GM10847 (cell line): Measurements from ENCODE around the gene NID2.

Source experiments
- POLR2A ChIP-seq: IDR thresholded peaks from 2 replicates; pipeline ENCODE4 v1.6.1; 2011; ENCODE audit not compliant: insufficient read length; ENCODE audit errors: extremely low read depth

Gene NID2

GRCh38 chr14:51989293-51990234 is 79.3 kb downstream of the NID2 start, which contains the start of gene RTRAF:
TSS of gene RTRAF (plus strand) at chr14:51989546. CDS start at chr14:51989640, 94 bp downstream.
- TF ChIP-seq POLR2A: peak; percentile 87

- no peak for TF ChIP-seq POLR2A
Observed at GRCh38 chr14:51988221-51988620, 80.6 kb downstream of the NID2 start.

- no peak for TF ChIP-seq POLR2A
Observed at GRCh38 chr14:51981218-51981854, 87.5 kb downstream of the NID2 start.

- no peak for TF ChIP-seq POLR2A
Observed at GRCh38 chr14:51979088-51979709, 89.7 kb downstream of the NID2 start.

GRCh38 chr14:51978681-51979085 is 90.2 kb downstream of the NID2 start:
- TF ChIP-seq POLR2A: no peak

- TF ChIP-seq POLR2A: no peak
Observed at GRCh38 chr14:51977075-51977474, 91.8 kb downstream of the NID2 start.

- no peak for TF ChIP-seq POLR2A
Observed at GRCh38 chr14:51972566-51972965, 96.3 kb downstream of the NID2 start.

- TF ChIP-seq POLR2A: no peak
Observed at GRCh38 chr14:51969852-51970540, 98.9 kb downstream of the NID2 start.

GRCh38 chr14:51967521-51967920 is 101.3 kb downstream of the NID2 start:
- TF ChIP-seq POLR2A: no peak

GRCh38 chr14:51963286-51963685 is 105.6 kb downstream of the NID2 start:
- no peak for TF ChIP-seq POLR2A

GRCh38 chr14:51962711-51963110 is 106.1 kb downstream of the NID2 start:
- TF ChIP-seq POLR2A: no peak

GRCh38 chr14:51960866-51961265 is 108.0 kb downstream of the NID2 start:
- no peak for TF ChIP-seq POLR2A

- TF ChIP-seq POLR2A: no peak
Observed at GRCh38 chr14:51959928-51960327, 108.9 kb downstream of the NID2 start.

GRCh38 chr14:51957950-51958349 is 110.9 kb downstream of the NID2 start:
- TF ChIP-seq POLR2A: no peak
